ENCODE data around the gene NAV1. TPM values are rescaled to one million over a fixed set of nuclear protein-coding genes. Genes with fewer than 3 reads are reported as not detected.
A peak's percentile ranks its signal among the peaks of the same experiment; 100 is the strongest.

Gene NAV1
- total and polyA plus RNA-seq, 2 experiments from 2014 or later: 75.6 to 79.0 TPM

GRCh38 chr1:201536558-201536957 lies 2.4 kb upstream of the NAV1 start:
- Histone ChIP-seq H2AFZ (no peak overlapping the region), H3K9ac (peak overlapping the region; percentile 79), H3K27me3 (replicated peaks; ENCODE audit: insufficient read depth) (no peaks in the 10 kb centered on the region), H3K4me1 (ENCODE audit: insufficient read depth) (peaks cover 62% of the 10 kb centered on the region), H3F3A (ENCODE audit: insufficient read depth) (peaks cover 60% of the 10 kb centered on the region), H3K4me3 (peak overlapping the region; percentile 76), H4K20me1 (ENCODE audit: insufficient read depth) (no peaks in the 10 kb centered on the region), H3K4me2 (ENCODE audit: unreplicated experiment) (peak overlapping the region; percentile 96), H3K9me3 (ENCODE audit: low read depth) (no peaks in the 10 kb centered on the region), H3K36me3 (ENCODE audit: low read depth) (no peaks in the 10 kb centered on the region), H3K79me2 (ENCODE audit: insufficient read depth) (peaks cover 24% of the 10 kb centered on the region), H3K27ac (peak overlapping the region; percentile 91), H3K9me2 (ENCODE audit: insufficient read depth) (no peaks in the 10 kb centered on the region)
- 0 to 1% methylated on average over 4 of the region's 4 CpGs for WGBS, 2 experiments (ENCODE audit: low coverage in 1 of 2, low lambda C conversion rate in 2 of 2, missing lambda C conversion rate in 2 of 2)
- TF ChIP-seq EZH2phosphoT487 (IDR thresholded peaks at IDR 0.05; ENCODE audit: insufficient read depth, low read depth) (no peak), EZH2 (IDR thresholded peaks at IDR 0.05; ENCODE audit: insufficient read depth, poor library complexity, severe bottlenecking) (no peak)
- DNase-seq: peak; percentile 98
- in situ Hi-C loops (cut with MboI): no loop called here

DNA sequence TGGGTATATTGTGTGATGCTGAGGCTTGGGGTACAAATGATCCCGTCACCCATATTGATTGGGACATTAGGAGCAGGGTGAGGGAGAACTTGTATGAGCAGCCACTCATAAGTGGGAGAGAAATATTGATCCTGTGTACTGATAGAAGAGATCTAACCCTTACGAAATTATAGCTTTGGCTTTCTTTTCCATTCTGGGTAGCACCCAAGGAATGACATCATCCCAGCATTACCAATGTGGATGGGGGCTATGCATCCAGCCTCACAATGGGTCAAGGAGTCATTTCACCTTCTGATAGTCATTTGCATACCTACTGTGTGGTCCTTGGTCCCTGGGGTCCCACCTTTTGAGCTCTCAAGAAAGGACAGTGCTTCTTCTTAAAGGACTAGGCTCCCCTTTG lies 1.9 kb upstream of the NAV1 start:
- TF ChIP-seq EZH2phosphoT487 (IDR thresholded peaks at IDR 0.05; ENCODE audit: insufficient read depth, low read depth) (no peak), EZH2 (IDR thresholded peaks at IDR 0.05; ENCODE audit: insufficient read depth, poor library complexity, severe bottlenecking) (no peak)
- no peaks in the 10 kb centered on the region for H3K9me3 ChIP-seq (ENCODE audit: low read depth)
- WGBS, 2 experiments (ENCODE audit: low coverage in 1 of 2, low lambda C conversion rate in 2 of 2, missing lambda C conversion rate in 2 of 2): 5 to 12% methylated on average over 2 of the region's 2 CpGs
- DNase-seq: peak; percentile 70
- peaks cover 65% of the 10 kb centered on the region for H3K4me1 ChIP-seq (ENCODE audit: insufficient read depth)
- in situ Hi-C loops (cut with MboI): no loop called here
- no peaks in the 10 kb centered on the region for H3K27me3 ChIP-seq (replicated peaks; ENCODE audit: insufficient read depth)
- H3K4me3 ChIP-seq: peak overlapping the region; percentile 76
- H3K4me2 ChIP-seq (ENCODE audit: unreplicated experiment): peak overlapping the region; percentile 96
- peak overlapping the region; percentile 79 for H3K9ac ChIP-seq
- peaks cover 29% of the 10 kb centered on the region for H3K79me2 ChIP-seq (ENCODE audit: insufficient read depth)
- H3F3A ChIP-seq (ENCODE audit: insufficient read depth): peaks cover 65% of the 10 kb centered on the region
- H3K36me3 ChIP-seq (ENCODE audit: low read depth): no peaks in the 10 kb centered on the region
- H4K20me1 ChIP-seq (ENCODE audit: insufficient read depth): no peaks in the 10 kb centered on the region
- H3K9me2 ChIP-seq (ENCODE audit: insufficient read depth): no peaks in the 10 kb centered on the region
- no peak overlapping the region for H2AFZ ChIP-seq
- peak overlapping the region; percentile 91 for H3K27ac ChIP-seq

DNA sequence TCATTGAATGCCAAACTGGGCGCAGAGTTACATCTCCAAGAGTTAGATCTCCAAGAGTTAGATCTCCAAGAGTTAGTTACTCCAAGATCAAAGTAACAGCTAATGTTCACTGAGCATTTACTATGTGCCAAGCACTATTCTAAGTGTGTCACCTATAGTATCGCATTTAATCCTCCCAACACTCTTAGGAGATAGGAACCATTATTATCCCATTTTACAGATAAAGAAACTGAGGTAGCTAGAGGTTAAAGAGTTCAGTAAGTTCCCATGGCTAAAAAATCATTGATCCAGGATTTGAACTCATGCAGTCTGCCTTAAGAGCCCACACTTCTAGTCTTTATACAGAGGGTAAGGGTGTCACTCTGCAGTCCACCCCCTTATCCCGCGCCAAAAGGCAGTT lies 1.5 kb upstream of the NAV1 start:
- peaks cover 69% of the 10 kb centered on the region for H3K4me1 ChIP-seq (ENCODE audit: insufficient read depth)
- H3K27ac ChIP-seq: peak overlapping the region; percentile 91
- no peak overlapping the region for H2AFZ ChIP-seq
- in situ Hi-C loops (cut with MboI): no loop called here
- H3K9me2 ChIP-seq (ENCODE audit: insufficient read depth): no peaks in the 10 kb centered on the region
- H3K79me2 ChIP-seq (ENCODE audit: insufficient read depth): peaks cover 33% of the 10 kb centered on the region
- H3K9ac ChIP-seq: peak overlapping the region; percentile 97
- WGBS, 2 experiments (ENCODE audit: low coverage in 1 of 2, low lambda C conversion rate in 2 of 2, missing lambda C conversion rate in 2 of 2): 86 to 91% methylated on average over 4 of the region's 4 CpGs
- H3F3A ChIP-seq (ENCODE audit: insufficient read depth): peaks cover 69% of the 10 kb centered on the region
- H3K36me3 ChIP-seq (ENCODE audit: low read depth): no peaks in the 10 kb centered on the region
- TF ChIP-seq EZH2phosphoT487 (IDR thresholded peaks at IDR 0.05; ENCODE audit: insufficient read depth, low read depth) (no peak), EZH2 (IDR thresholded peaks at IDR 0.05; ENCODE audit: insufficient read depth, poor library complexity, severe bottlenecking) (no peak)
- no peaks in the 10 kb centered on the region for H3K27me3 ChIP-seq (replicated peaks; ENCODE audit: insufficient read depth)
- H3K4me2 ChIP-seq (ENCODE audit: unreplicated experiment): peak overlapping the region; percentile 96
- H4K20me1 ChIP-seq (ENCODE audit: insufficient read depth): no peaks in the 10 kb centered on the region
- no peaks in the 10 kb centered on the region for H3K9me3 ChIP-seq (ENCODE audit: low read depth)
- no peak for DNase-seq
- H3K4me3 ChIP-seq: peak overlapping the region; percentile 76; the same call in 1 of the 2 replicates

GRCh38 chr1:201537891-201538611 lies 876 bp upstream of the NAV1 start:
- Histone ChIP-seq H3K9me2 (ENCODE audit: insufficient read depth) (no peaks in the 10 kb centered on the region), H3K9me3 (ENCODE audit: low read depth) (no peaks in the 10 kb centered on the region), H3K27me3 (replicated peaks; ENCODE audit: insufficient read depth) (no peaks in the 10 kb centered on the region), H2AFZ (peak overlapping the region; percentile 43), H3K4me2 (ENCODE audit: unreplicated experiment) (peak overlapping the region; percentile 86), H4K20me1 (ENCODE audit: insufficient read depth) (no peaks in the 10 kb centered on the region), H3K36me3 (ENCODE audit: low read depth) (no peaks in the 10 kb centered on the region), H3K9ac (peak overlapping the region; percentile 97), H3F3A (ENCODE audit: insufficient read depth) (peaks cover 75% of the 10 kb centered on the region), H3K4me3 (peak overlapping the region; percentile 91), H3K4me1 (ENCODE audit: insufficient read depth) (peaks cover 75% of the 10 kb centered on the region), H3K27ac (peak overlapping the region; percentile 91), H3K79me2 (ENCODE audit: insufficient read depth) (peaks cover 39% of the 10 kb centered on the region)
- peak; percentile 49 for DNase-seq
- no peak for TF ChIP-seq EZH2phosphoT487 (IDR thresholded peaks at IDR 0.05; ENCODE audit: insufficient read depth, low read depth)
- TF ChIP-seq EZH2 (IDR thresholded peaks at IDR 0.05; ENCODE audit: insufficient read depth, poor library complexity, severe bottlenecking): no peak
- WGBS, 2 experiments (ENCODE audit: low coverage in 1 of 2, low lambda C conversion rate in 2 of 2, missing lambda C conversion rate in 2 of 2): 4 to 11% methylated on average over 6 of the region's 6 CpGs
- in situ Hi-C loops (cut with MboI): no loop called here
